HTR-8/SVneo (cell line): Measurements from ENCODE around the gene GPC3.

Experiments used
- DNase-seq: peaks from one replicate; pipeline ENCODE4 v3.0.0; 2011; ENCODE audit warnings: low spot score, mixed read lengths; ENCODE audit not compliant: insufficient read length
- FAIRE-seq: peaks from 2 replicates; lab custom pipeline; 2011; peaks lifted over from hg19 to GRCh38; lab: Jason Lieb, UNC

The GPC3 gene

GRCh38 chrX:133513123-133513522, 472.3 kb downstream of the GPC3 start:
- no peak for FAIRE-seq
- DNase-seq, result no peak

- no peak for FAIRE-seq
These were observed 474.4 kb downstream of the GPC3 start for GRCh38 chrX:133511041-133511440.

GRCh38 chrX:133497356-133497755, 488.0 kb downstream of the GPC3 start:
- FAIRE-seq (no peak), DNase-seq (no peak)

More at GRCh38 chrX:133511041-133511440, 474.4 kb downstream of the GPC3 start:
- DNase-seq, result no peak

- DNase-seq, result no peak
- no peak for FAIRE-seq
These were observed 489.7 kb downstream of the GPC3 start for GRCh38 chrX:133495464-133496391.

GRCh38 chrX:133493366-133493765, 492.0 kb downstream of the GPC3 start:
- DNase-seq (no peak), FAIRE-seq (no peak)

GRCh38 chrX:133490955-133491354, 494.4 kb downstream of the GPC3 start:
- no peak for FAIRE-seq

More at GRCh38 chrX:133490955-133491354, 494.4 kb downstream of the GPC3 start:
- DNase-seq, result no peak
